Measurements from ENCODE around the gene DOCK6.
A peak's percentile ranks its signal among the peaks of the same experiment; 100 is the strongest.

DOCK6 gene
- total RNA-seq: 0.31 to 1.1 reads per million in 2 donors

GRCh38 chr19:11261971-11262839, at the start of gene DOCK6:
TSS of gene DOCK6 (minus strand) at chr19:11262524. CDS start at chr19:11262440, 84 bp downstream.
- no peak for DNase-seq

- DNase-seq: no peak
Measured at GRCh38 chr19:11306337-11306736, 44.0 kb upstream of the DOCK6 start.

GRCh38 chr19:11304936-11305335, 42.6 kb upstream of the DOCK6 start:
- DNase-seq: no peak

DNA sequence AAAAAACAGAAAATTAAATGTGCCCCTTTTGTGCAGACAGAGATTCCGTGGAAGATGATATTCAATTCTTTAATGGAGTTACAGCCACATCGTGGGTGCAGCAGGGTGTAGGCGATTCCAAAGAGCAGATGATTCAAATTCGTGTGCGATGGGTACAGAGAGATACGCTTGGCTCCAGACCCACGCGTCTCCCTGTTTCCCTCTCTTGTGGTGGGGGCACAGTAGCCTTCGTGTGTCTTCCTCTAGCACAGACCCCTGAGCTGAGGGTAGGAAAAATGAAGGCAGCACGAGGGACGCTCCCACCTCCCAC, 38.4 kb upstream of the DOCK6 start:
- no peak for DNase-seq

DNA sequence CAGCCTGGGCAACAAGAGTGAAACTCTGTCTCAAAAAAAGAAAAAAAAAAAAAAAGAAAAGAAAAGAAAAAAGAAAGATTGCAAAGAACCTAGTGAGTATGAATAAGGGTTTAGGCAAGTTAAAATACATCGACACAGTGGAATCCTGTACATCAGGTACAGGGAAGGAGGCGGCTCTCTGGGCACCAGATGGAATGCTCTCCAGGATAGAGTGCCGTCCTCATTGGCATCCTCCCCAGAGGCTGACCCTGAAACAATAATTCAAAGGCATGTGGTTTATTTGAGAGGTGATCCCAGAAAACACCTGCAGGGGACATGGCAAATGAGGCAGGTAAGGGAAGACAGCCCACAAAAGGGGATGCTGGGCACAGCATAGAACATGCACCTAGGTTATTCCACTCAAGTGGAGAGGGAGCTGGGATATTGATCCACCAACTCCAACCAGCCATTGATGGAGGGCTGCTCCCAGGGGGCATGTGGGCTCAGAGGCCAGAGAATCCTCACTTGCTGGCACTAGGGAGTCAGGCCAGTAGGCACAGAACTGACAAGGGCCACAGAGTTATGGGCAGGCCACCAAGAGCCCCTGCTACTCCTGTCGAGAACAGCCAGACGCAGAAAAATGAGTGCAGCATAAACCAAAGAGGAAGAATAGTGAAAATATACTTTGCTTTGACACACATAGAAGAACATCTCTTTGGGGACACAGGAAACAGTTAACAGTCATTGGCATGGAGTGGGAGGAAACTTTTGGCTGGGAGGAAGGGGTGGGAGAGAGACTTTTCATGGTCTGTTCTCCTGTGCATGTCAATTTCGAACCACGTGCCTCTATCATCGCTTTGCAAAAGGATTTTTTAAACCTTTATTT, 37.9 kb upstream of the DOCK6 start:
- DNase-seq: no peak

DNA sequence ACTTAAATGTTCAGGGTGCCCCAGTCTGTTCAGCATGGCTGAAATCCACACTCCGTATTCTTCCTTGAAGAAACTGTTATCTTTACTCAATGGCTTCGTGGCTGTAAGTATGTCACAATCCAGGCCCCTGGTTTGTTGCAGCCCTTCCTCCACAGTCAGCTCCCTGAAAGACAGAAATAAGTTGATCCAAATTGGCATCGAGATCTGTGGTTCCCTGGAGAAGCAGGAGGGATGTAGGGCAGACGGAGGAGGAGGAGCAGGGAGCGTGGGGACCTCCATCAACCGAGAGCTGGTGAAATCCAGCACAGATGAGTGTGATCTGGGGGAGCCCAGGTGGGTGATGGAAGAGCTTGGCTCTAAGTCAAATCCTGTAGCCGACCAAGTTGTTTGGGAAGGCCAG, 33.9 kb upstream of the DOCK6 start:
- DNase-seq: no peak

DNA sequence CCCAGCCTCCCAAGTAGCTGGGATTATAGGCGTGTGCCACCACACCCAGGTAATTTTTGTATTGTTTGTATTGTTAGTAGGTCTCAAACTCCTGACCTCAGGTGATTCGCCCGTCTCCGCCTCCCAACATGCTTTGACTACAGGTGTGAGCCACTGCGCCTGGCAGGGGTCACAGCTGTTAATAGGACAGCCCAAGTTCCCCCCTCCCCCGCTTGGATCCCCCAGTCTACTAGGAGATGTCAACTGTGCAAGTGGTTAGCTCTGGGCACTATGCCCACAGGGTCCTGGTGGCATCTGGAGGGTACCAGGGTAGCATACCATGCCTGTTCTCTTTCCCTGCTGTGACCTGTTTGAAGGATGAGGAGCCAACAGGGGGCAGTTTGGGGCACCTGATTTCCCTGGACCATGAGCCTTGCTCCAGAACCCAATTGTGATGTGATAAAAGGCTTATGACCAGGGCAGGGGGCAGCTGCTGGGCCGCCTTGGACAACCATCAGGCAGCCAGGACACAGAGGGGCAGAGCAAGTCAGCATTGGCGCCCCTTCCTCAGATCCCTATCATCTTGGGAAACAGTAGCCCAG, 33.4 kb upstream of the DOCK6 start, which contains the start of gene TSPAN16:
Gene TSPAN16, plus strand, starts transcription at position 496 of the 581 bp plus-strand sequence. CDS start 138 bp downstream, outside the sequence.
- no peak for DNase-seq

DNA sequence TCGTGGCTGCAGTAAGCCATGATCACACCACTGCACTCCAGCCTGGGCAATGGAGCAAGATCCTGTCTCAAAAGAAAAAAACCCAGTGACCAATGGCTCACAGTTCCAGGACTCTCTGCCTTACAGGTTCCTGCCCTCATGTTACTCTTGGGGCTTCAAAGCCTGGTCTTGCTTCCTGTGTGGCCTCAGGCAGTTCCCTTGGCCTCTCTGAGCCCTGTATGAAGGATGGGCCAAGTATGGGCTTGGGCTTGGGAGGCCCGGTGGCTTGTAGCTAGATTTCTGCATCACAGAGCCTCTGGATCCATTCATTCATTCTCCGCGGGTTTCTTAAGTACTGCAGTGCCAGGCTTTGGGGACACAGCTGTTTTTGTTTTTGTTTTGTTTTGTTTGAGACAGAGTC, 32.9 kb upstream of the DOCK6 start:
- no peak for DNase-seq

- peak; percentile 54 to 78 (median 73) for DNase-seq
Measured at GRCh38 chr19:11293433-11294389, 31.4 kb upstream of the DOCK6 start.

DNA sequence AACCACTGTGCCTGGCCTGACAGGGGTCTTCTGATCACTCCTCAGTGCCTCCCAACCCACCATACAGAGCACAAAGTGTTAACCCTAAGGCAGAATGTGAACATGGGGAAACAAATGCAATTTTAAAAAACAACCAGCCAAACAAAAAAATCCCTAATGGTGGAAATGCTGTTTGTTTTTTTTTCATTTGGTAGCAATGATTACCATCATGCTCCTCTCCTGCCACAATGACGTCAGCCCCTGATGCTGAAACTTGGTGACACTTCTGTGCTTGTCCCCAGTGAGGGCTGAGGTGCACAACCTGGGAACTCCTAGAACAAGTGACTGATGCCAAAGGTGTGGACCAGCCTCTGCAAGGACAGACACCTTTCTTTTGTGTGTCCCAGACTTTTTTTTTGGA, 29.7 kb upstream of the DOCK6 start:
- DNase-seq: peak in 1 of 5 experiments; percentile 30

DNA sequence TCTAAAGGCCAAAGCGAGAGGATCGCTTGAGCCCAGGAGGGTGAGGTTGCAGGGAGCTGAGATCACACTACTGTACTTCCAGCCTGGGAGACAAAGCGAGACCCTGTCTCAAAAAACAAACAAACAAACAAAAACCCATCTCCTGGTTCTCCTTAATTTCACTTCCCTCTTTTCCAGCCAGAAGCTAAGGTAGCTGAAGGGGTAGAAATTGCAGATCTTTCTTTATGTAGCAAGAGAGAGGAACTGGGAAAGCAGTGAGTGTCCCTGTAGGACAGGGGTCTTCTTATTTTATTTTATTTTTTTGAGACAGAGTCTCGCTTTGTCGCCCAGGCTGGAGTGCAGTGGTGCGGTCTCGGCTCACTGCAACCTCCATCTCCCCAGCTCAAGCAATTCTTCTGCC, 29.1 kb upstream of the DOCK6 start:
- no peak for DNase-seq

DNA sequence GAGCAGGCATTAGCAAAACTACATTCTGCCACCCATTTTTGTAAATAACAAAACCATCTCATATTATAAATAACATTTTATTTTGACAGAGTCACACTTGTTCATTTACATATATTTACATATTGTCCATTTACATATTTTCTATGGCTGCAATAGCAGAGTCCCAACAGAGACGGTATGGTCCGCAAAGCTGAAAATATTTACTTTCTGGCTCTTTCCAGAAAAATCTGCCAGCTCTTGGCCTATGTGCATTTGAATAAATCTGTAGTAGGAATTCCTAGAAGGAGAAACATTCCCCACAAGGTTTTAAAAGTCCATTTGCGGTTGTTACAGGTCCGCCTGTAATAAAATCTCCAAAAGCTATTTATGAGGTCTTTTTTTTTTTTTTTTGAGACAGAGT, 27.9 kb upstream of the DOCK6 start:
- no peak for DNase-seq

- no peak for DNase-seq
Measured at GRCh38 chr19:11288349-11288748, 26.0 kb upstream of the DOCK6 start.

- no peak for DNase-seq
Measured at GRCh38 chr19:11286312-11286974, 24.1 kb upstream of the DOCK6 start.

GRCh38 chr19:11284515-11284914, 22.2 kb upstream of the DOCK6 start:
- no peak for DNase-seq

GRCh38 chr19:11281356-11282049, 19.2 kb upstream of the DOCK6 start:
- no peak for DNase-seq

DNA sequence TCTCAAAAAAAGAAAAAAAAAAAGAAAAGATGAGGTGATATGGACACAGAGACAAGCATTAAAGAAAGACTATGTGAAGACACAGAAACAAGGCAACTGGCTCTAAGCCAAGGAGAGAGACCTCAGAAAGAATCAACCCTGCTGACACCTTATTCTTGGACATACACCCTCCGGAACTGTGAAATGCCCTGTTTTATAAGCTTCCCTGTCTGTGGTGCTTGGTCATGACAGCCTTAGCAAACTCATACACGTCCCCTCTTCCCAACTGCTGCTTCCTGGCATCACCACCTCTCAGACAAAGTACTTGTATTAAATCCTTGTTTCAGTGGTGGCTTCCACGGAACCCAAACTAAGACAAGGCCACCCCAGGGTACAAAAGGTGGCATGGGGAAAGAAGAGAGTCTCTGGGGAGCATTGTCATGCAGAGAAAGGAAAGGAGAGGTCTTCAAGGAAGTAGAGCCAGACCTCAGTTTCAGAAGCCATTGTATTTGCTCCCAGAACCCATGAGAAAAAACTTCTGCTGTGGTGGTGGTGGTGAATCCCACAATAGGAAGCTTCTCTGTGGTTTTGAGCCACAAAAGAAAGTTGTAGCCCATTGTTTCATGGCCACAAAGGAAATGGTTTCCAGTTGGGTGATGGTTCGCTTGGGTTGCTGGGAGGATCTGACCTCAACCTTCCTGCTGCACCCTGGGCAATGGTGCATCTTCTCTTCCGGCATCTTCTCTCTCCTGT, 17.3 kb upstream of the DOCK6 start:
- peak in 3 of 5 experiments; percentile 31 to 88 (median 63) for DNase-seq

DNA sequence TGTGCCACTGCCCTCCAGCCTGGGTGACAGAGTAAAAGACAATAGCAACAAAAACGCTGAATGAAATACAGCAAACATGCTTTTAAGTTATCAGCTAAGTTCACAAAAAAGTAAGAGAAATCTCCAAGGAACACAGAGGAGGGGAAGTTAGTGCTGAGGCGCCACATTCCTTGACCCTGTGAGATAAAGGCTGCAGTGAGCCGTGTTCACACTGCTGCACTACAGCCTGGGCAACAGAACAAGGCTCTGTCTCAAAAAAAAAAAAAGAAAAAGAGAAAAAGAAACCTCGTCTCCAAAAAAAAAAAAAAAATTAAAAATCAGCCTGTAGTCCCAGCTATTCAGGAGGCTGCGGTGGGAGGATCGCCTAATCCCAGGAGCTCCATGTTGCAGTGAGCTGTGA, 16.3 kb upstream of the DOCK6 start:
- no peak for DNase-seq

- DNase-seq: no peak
Measured at GRCh38 chr19:11274533-11275086, 12.3 kb upstream of the DOCK6 start.

DNA sequence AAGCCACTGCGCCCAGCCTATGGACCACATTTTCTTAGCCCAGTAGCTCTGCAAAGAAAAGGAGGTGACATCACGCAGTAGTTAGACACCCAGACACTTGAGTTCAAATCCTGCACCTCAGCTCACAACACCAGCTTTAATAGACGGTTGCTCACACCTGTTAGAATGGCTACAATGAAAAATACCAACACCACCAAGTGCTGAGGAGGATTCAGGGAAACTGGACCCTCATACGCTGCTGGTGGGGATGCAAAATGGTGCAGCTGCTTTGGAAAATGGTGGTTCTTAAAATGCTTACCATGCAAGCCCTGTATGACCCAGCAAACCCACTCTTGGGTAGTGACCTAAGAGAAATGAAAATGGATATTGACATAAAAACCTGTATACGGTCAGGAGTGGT, 11.7 kb upstream of the DOCK6 start:
- no peak for DNase-seq

All from T-helper 2 cell (primary cell).